Ramos (cell line): ENCODE data around the gene RBM44.
"Not testable (repeated sequence)": the region's sequence is repeated elsewhere in the genome, so short reads cannot be mapped to it uniquely, and the experiment has no call there.

Experiments
- in situ Hi-C: fragments of 300-500 bp; cut with MboI; formaldehyde crosslinking; loops from one replicate; pipeline ENCODE4 v1.14.3; 2022; ENCODE audit warnings: low sequenced_read_pairs; ENCODE audit not compliant: unreplicated experiment

RBM44 gene, protein sequence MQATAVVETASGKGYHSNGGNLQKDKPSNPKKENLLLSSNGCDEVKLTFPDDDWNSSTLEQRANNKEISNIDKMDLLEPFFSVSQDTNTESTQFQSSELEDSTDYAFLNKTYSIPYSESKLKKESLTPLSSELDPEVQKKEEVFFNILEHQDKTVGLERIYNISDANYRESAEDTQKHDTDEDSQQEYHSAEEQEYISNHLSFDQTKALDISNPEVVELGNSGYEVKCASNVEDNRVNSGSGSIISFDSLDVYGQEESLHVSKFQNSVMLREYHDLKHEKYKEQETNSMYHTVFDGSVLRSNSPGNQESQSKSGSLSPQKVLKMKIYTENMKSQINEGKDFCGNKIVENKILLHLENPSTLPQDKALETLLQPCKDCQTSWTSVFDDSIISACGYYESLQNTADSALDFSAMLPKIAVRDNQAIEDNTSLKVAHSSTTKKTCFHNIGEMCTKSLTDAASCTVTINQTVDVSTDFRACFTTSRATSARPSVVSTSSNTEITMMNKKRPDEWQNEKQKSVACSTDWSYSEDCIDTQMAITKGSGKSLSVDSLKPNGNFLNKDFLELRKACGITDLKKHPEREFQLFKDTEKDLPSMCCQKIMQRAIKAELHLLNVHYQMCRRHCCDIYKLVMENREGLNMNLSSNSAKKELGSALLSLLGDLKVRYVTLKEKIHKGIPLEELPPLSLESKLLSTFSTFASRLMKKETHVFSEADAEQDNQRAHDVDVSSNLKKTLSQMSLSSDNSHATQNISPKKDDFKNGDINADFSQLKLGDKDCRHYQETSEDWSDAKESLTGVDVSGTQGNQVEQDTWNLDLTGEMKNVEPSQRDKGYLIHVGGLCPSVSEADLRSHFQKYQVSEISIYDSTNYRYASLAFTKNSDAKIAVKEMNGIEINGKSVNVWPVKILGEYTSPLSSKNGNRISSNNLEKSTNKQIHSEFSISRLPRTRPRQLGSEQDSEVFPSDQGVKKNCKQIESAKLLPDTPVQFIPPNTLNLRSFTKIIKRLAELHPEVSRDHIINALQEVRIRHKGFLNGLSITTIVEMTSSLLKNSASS

DNA sequence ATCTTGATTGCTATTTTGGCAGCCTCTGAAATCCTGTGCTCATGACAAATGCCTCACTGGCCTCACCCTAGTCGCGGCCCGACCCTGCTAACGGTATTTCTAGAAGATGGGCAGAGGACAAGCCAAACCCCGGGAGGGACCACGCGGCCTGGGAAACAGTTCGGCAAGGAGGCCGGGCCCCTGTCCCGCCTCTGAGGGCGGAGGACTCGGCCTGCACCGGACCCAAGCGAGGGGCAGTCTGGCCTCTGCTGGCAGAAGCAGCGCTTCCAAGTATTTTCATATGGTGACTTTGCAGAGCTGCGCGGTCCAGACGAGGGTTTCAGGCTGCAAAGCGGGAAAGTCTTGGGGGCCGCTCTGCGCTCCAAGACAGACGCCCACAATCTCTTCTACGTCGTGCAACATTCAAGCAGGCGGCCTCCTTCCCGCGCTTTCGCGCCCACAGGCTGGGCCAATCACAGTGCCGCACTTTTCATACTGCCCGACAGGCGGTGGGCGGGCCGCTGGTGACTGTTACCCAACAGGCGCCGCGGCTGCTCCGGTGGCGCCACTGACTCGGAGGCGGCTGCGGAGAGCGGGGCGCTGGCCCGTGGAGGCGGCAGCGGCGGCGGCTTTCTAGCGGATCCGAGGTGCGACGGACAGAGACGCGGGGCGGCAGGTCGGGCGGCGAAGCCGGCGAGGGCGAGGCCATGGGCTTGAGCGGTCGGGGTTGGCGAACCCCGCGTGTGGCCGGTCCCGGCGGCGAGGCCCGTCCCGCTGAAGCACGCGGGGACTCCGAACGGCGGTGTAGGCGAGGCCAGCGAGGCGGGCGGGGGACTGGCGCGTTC is at the start of gene RBM44:
TSS of gene RBM44 (plus strand) at position 544 of the 824 bp plus-strand sequence. CDS start 14,831 bp downstream, outside the sequence.
- in situ Hi-C loops, result no loop called here

DNA sequence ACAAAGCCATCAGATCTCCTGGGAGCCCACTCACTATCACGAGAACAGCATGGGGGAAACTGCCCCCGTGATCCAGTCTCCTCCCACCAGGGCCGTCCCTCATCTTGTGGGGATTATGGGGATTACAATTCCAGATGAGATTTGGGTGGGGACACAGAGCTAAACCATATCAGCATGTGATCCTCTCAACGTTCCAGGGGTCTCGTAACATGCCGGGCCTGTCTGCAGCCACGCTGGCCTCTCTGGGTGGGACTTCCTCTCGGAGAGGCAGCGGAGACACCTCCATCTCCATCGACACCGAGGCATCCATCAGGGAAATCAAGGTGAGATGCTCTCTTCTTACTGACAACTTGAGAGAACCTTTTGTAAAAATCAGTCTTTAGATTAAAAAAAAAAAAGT is 49.6 kb upstream of the RBM44 start:
- in situ Hi-C loops, result no loop called here

GRCh38 chr2:237749961-237750360 is 48.6 kb upstream of the RBM44 start:
- in situ Hi-C loops, result no loop called here

DNA sequence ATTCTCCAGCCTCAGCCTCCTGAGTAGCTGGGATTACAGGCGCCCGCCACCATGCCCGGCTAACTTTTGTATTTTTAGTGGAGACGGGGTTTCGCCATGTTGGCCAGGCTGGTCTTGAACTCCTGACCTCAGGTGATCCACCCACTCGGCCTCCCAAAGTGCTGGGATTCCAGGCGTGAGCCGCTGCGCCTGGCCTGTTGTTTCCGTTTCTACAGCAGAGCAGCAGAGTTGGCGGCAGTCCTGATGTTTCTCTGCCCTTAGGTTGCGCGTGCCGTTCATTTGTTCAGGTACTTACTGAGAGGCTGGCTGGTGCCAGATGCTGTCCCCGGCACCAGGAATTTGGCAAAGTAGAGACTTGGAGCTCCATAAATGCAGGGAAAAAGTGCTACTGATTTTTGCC is 48.1 kb upstream of the RBM44 start:
- in situ Hi-C loops, result not testable (repeated sequence)

- in situ Hi-C loops, result no loop called here
Observed at GRCh38 chr2:237752761-237753165, 45.8 kb upstream of the RBM44 start.

GRCh38 chr2:237754182-237754581 is 44.4 kb upstream of the RBM44 start:
- in situ Hi-C loops, result no loop called here

DNA sequence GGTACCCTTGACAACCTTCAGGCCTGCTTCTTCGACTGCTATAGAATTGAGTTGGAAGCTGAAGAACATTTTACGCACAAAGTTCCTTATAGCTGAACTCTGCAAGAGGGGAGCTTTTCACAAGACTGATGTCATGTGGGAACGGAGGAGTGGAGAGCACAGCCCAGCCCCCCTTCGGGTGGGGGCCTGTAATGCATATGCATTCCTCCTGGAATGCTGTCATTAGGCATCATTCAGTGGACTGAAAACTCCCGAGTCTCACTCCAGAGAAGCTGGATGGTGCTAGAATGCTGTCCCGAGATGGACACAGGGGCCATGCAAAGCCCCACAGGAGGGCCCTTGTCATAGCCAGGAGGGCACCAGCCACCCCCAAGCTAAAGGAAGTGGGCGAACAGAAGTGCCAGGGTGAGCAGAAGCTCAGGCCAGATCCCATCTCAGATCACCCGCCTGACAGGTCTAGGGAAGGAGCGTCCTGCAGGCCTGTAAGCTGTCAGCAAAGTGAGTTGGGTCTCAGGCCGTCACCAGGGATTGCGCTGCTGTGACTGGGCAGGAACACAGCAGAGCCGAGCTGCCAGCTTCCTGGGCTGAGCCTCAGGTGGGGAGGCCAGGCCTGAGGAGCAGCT is 43.8 kb upstream of the RBM44 start:
- in situ Hi-C loops, result no loop called here

GRCh38 chr2:237757616-237758015 is 41.0 kb upstream of the RBM44 start:
- in situ Hi-C loops, result no loop called here

DNA sequence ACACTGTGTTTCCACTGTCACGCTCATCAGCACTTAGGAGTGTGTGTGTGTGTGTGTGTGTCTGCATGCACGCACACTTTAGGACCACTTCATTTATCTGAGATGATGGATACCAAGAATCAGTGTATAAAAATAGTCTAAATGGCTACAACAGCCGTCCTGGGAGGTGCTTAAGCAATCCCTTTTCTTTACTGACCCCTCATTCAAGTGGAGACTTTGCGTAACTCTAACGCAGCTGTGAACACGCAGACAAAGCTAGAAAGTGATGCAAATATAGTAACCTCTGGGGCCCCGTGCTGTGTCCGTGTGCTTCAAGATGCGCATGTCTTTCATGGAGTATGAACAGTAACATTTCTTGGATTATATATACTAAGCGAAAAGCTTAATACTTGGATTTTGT is 40.4 kb upstream of the RBM44 start:
- in situ Hi-C loops, result no loop called here

GRCh38 chr2:237759176-237759575 is 39.4 kb upstream of the RBM44 start:
- in situ Hi-C loops, result no loop called here

GRCh38 chr2:237760506-237761502 is 37.8 kb upstream of the RBM44 start:
- in situ Hi-C loops, result no loop called here

DNA sequence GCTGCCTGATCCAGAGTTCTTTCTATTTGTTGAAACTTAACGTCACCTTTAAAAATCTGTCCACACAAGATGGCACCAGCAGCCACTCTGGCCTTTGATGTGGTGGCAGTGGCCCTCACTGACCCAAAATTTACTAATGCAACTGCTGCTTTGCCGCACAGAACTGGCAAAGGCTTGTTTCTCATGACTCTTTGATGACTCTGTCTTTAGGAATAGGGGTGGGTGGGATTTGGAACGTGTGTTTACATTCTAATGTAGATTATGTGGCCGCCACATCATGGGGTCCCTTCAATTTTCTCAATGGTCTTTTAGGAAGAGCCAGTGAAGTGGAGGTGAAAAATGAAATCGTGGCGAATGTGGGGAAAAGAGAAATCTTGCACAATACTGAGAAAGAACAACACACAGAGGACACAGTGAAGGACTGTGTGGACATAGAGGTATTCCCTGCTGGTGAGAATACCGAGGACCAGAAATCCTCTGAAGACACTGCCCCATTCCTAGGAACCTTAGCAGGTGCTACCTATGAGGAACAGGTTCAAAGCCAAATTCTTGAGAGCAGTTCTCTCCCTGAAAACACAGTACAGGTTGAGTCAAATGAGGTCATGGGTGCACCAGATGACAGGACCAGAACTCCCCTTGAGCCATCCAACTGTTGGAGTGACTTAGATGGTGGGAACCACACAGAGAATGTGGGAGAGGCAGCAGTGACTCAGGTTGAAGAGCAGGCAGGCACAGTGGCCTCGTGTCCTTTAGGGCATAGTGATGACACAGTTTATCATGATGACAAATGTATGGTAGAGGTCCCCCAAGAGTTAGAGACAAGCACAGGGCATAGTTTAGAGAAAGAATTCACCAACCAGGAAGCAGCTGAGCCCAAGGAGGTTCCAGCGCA is 36.0 kb upstream of the RBM44 start:
- in situ Hi-C loops, result not testable (repeated sequence)

GRCh38 chr2:237763812-237764211 is 34.8 kb upstream of the RBM44 start:
- in situ Hi-C loops, result no loop called here

GRCh38 chr2:237765122-237765521 is 33.5 kb upstream of the RBM44 start:
- in situ Hi-C loops, result not testable (repeated sequence)

GRCh38 chr2:237765875-237766274 is 32.7 kb upstream of the RBM44 start:
- in situ Hi-C loops, result no loop called here

DNA sequence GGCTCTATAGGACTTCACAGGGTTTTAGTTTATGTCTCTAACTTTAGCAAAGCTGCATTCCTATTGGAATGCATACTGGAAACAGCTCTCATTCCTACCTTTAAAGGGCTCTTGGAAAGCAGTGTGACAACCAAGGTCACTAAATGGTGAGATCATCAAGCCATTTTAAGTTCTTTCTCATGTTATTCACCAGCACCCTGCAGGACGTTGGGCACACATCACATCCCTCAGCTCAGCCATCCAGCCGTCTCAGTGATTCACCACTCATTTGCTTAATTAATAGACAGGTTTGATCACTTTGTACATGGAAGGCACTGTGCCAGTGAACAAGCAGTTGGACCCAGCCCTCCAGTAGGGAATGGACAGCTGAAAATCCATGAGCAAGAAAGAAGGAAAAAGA is 32.2 kb upstream of the RBM44 start:
- in situ Hi-C loops, result no loop called here

- in situ Hi-C loops, result no loop called here
Observed at GRCh38 chr2:237772513-237772912, 26.1 kb upstream of the RBM44 start.

GRCh38 chr2:237773826-237774225 is 24.8 kb upstream of the RBM44 start:
- in situ Hi-C loops, result no loop called here
